IPS DF 4.7 (cell line): ENCODE results near the gene UBXN11.
"Not testable (repeated sequence)": the region's sequence is repeated elsewhere in the genome, so short reads cannot be mapped to it uniquely, and the experiment has no call there.

Experiments used
- DNase-seq: peaks from one replicate; pipeline ENCODE4 v3.0.0-alpha.2; 2013; ENCODE audit warnings: low spot score; ENCODE audit errors: extremely low read depth

Gene UBXN11

DNA sequence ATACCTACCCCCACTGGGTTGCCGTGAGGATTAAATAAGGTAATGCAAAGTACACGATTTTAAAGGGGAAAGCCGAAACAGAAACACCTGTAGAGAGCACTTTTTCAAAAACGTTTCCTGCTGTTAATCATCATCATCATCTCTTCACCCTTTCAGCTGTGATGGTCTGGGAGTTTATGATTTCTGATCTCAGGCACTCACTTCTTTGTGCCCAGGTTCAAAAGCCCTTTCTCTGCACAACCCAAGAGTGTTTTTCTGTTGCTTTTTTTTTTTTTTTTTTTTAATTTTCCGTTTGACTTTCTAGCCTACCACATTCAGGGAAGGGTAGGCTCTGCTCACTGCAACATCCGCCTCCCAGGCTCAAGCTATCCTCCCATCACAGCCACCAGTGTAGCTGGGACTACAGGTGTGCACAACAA lies 936 bp upstream of the UBXN11 start:
- DNase-seq = no peak

DNA sequence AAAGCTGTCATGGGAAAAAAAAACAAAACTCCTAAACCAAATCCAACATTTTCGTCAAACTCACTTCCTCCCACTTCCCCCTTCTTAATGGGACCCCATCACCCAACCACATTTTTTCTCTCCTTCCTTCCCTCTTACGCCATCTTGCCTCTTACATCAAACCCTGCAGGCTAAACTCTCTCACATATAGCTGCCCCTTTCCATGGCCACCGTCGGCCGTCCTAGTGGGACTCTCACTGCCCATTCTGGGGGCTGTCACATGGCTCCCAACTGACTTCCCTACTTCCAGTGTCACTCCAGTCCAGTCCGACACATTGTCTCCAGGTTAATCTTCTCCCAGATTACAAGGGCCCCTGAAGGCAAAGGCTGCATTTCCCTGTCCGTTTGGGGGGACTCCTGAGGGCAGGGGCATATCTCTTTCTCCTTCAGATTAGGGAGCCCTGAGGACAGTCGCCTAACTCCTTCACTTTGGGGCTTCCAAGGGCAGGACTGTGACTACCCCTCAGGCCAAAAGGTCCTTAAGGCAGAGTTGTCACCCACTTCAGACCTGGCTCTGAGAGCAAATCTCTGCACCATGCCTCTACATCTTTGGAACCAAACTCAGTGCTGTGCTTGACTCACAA lies 658 bp downstream of the UBXN11 start:
- no peak for DNase-seq

DNA sequence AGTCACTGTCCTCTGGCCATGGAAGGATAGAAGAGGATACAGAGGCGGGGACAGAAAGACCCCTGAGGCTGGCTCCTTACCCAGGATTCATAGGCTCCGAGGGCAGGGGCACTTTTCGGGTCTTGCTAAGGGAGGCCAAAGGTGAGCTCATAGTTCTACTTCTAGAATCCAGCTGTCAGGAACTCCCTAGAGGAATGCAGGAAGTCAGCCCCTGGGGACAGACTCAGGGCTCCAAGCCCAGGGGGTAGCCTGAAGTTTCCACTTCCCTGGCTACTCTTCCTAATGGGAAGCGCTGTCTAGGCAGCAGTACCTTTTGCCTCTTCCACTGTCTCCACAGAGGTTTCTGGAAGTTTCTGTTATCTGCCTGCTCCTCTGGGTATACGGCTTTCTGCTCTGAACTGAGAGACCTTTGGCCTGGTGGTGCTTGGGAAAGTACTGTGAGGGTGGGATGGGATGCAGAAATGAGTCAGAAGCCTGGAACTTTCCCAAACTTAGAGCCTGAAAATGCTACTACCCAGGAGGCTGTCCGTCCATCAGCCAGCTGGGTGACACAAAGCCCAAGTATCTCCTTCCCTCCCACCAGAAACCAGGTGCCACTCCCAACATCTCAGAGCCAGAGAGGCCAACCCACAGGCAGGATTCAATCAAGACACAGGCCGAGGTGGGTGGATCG lies 3.6 kb downstream of the UBXN11 start:
- no peak for DNase-seq

DNA sequence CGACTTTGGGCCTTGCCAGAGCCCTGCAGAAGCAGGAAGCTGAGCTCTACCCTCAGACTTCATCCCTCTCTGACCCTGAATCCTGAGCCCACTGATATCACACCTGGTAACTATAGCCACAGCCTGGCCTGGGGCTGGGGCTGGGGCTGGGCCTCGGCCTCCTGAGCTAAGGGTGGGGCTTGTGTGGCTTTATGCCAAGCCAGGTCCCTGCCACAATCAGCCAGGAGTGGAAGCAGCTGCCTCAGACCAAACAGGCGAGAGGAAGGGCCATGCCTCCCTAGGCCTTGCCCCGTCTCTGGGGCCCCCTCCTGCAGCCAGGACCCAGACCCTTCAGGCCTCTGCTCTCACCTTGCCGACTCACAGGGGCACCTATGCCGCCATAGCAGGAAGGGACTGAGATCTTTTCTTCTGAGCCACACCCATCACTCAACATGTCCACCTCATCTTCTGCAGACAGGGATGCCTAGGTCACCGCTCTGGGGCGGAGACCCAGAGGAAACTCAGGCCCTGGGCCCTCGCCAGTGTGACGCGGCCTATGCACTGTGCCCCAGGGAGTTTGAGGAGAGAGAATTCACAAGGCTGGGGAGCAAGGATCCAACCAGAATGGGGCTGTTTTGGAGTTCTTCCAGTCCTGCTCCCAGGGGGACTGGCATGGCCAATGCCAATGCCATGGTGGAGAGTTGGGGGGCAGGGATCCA lies 5.7 kb downstream of the UBXN11 start:
- no peak for DNase-seq

DNA sequence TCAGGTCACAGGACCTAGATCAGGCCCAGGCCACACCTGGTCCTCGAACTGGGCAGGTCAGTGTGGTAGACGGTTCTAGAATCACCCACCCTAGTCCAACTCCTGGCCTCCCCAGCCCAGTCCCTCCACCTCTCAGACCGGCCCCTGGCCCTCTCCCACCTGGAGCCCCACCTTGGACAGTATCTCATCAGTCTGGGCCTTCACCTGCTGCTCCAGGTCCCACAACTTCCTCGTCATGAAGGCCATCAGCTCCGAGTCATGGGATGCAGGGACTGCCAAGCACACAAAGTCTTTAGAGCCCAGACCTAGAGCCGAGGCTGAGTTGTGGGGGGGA lies 8.7 kb downstream of the UBXN11 start:
- DNase-seq = no peak

DNA sequence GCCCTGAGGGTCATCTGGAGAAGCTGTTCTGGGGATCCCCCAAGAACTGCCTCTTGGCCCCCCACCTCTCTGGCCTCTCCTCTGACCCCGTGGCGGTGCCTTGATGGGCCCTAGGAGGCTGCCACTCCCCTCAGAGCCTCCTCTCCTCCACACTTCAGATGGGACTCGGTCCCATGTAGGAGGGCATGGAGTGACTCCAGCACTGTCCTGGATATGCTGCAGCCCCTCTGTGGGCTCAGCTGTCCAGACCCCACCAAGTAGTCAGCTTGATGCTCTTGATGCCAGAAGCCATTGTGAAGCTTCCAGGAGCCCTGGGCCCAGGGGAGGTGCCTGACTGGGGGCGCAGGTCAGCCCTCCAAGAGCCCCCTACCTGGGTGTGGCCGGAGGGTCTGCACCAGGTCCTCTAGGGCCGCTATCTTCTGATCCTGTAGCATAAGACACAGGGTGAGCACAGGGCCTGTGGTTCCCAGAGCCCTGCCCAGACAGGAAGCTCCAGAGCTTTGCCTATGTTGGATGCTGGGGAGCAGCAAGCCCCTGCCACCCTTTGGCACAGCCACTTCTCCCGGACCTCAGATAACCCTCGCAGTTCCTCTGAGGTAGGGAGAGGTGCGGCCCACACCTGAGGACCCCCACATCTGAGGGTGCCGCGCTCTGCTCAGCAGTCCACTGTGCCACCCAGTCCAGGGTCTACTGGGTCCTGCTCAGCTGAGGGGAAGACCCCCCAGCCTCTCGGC lies 9.2 kb downstream of the UBXN11 start:
- DNase-seq = no peak

DNA sequence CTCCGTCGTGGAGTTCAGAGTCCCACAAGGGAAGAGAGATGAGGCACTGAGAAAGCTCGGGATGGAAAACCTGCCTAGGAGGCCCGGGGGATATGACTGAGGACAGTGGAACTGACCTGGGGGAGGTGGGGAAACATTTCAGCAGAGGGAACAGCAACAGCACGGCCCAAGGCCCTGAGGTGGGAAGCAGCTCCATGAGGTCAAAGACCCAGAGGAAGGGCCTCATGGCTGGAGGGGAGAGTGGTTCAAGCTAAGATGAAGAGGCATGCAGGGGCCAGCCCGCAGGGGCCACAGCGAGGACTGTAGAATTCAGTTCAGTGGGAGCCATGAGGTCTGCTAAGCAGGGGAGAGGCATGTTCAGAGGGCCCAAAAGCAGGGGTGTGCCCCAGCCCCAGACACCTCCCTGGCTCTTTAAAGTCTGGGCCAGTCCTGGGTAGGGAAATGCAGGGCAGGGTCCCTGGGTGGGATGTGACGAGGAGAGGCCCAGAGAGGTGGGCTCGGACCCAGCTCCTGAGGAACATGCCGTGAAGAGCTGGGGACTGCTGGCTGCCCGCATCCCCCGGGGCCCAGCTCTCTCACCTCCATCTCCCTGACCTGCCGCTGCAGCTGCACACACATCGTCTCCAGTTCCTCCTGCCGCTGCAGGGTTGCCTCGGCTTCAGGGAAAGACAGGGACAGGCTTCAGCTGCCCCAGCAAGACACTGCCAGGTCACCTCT lies 9.9 kb downstream of the UBXN11 start:
- no peak for DNase-seq

DNA sequence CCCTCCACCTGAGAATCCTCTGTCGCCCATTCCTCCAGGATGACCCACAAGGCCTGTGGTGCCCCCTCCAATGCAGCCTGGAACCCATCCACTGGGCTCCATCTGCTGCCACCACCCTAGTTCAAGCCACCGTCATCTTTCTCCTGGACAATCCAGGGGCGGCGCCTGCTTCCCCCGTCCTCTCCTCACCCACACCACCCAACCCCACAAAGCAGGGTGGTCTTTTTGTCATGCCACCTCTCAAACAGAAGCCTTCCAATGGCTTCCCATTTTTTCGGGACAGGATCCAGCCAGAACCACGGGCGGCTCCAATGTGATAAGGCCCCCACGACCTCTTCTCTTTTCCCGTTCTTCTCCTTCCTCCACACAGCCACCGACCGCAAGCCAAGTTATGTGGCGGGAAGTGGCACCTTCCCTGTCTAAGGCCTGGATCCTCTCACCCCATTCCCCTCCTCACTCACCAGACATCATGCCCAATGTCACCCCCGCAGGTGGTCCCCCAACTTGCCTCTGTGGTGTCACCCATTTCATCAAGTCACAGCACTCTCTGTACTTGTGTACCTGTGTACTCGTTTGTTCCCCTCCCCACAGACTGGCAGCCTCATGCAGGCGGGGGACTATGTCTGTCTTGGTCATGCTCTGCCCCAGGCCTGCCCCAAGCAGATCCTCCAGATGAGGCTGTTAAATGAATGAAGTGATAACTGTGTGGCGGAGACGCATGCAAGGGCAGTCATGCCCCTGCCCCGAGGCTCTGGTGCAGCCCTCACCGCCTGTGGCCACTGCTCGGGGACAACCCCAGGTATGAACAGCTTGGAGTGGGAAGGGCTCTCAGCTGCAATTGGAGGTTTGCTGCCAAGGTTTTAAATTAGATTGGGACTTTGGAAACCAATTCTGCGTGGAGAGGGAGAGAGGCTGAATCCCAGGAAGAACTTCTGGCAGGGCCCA lies 11.0 kb downstream of the UBXN11 start:
- no peak for DNase-seq

DNA sequence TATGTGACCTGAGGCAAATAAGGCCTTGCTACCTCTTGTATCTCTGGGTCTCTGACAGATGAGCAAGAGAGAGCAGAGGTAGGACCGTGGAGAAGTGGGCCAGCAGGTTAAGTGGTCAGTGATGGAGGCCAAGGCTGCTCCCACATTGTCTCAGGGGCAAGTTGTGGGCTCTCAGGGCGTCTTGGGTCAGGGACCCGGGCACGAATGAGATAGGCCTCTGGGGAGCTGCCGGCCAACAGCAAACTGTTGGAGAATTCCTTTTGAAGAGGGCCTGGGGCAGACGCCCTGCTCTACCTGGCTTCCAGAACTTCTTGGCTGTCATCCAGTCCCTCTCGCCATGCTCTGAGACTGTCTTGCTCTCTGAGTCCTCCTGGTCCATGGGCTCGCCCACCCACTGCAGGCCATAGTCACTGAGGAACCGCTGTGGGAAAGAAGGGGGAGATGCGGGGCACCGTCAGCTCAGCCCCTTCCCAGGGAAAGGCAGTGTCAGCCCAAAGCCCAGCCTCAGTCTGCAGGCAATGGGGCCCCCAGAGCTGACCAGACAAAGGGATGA lies 12.4 kb downstream of the UBXN11 start:
- DNase-seq = no peak

DNA sequence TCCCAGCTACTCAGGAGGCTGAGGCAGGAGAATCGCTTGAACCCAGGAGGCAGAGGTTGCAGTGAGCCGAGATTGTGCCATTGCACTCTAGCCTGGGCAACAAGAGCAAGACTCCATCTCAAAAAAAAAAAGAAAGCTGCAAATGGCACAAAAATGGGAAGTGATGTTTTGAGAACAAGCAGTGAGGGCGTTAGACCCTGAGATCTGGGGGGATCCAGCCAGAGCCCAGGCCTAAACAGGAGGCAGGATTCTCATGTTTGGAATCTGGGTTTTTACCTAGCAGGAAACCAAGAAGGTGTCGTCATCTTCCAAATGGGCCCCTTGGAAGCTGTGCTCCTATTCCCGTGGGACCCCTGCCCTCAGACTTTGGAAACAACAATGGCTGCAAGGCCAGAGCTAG lies 13.7 kb downstream of the UBXN11 start:
- not testable (repeated sequence) for DNase-seq

DNA sequence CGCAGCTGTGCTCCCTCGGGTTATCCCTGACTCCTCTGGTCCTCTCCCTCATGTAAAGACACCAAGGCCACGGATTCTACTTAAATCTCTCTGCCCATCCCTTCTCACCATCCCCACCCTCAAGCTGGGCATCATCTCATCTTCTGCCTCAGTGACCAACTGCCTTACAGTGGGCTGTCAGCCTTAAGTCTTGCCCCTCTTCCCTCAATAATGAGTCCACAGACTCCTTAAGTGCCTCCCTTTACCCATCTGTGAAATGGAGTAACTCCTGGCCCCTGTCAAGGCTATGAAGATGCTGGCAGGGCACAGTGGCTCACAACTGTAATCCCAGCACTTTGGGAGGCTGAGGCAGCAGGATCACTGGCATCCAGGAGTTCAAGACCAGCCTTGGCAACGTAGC lies 14.5 kb downstream of the UBXN11 start:
- DNase-seq = no peak

DNA sequence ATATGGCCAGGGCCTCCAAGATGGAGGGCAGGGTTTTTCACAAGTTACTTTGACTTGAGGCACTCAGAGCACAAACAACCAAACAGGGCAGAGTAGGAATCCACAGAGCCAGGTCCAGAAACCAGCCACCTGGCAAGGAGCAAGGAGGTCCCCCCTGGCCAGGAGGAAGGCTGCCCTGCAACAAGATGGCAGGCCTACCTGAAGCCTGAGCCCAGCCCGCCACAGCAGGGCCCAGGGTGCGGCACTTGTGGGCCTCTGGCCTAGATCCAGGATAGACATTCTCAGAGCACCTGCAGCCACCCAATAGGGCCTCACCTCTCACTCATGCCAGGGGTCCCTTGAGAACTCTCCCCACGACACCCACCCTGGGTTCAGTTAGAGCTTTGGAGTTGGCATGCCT lies 15.0 kb downstream of the UBXN11 start:
- no peak for DNase-seq

DNA sequence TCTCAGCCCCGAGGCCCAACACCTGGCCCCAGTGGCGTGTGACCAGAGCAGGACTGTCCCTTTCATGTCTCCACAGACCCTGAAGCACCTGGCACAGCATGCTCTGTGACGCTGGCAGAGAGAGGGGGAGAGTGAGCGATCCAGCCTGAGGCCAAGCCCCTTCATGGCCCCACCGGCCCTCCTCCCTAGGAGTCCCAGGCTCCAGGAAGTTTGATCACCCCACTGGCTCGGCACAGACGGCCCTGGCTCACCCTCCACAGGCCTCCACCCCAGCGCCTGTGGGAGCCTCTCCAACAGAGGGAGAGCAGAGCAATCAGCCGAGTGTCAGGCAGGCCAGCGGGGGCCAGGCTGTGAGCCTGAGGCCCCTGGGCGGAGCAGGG lies 15.6 kb downstream of the UBXN11 start:
- DNase-seq = no peak

DNA sequence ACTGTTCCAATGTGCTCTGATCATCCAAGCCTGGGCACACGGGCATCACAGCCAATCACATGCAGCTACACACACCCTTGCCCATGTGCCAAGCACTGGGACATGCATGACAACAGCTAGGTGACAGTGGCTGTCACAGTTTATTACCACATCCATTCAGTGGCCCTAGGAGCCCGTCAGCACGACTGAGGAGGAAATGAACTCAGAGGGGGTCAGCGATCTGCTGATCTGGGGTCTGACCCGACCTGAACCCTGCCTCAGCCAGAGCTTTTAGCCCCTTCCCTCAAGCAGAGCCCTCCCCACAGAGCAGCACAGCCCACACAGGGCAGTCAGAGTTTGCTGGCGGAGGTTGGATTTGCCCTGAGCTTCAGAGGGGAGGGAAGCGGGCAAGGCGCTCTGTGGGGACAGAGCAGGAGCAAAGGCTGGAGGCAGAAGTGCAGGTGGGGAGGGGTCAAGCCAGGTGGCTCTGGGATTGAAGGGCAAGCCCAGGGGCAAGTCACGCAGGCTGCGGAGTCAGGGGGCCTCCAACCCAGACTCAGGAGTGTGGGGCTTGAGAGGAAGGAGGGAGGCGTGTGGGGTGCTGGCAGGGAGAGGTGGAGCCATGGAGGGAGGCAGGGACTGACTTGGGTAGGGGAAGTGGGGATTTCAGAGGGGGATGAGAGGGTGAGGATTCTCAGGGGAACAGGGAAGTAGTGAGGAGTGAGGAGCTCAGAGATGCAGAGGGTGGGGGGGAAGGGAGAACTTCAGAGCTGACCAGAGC lies 16.1 kb downstream of the UBXN11 start:
- no peak for DNase-seq

DNA sequence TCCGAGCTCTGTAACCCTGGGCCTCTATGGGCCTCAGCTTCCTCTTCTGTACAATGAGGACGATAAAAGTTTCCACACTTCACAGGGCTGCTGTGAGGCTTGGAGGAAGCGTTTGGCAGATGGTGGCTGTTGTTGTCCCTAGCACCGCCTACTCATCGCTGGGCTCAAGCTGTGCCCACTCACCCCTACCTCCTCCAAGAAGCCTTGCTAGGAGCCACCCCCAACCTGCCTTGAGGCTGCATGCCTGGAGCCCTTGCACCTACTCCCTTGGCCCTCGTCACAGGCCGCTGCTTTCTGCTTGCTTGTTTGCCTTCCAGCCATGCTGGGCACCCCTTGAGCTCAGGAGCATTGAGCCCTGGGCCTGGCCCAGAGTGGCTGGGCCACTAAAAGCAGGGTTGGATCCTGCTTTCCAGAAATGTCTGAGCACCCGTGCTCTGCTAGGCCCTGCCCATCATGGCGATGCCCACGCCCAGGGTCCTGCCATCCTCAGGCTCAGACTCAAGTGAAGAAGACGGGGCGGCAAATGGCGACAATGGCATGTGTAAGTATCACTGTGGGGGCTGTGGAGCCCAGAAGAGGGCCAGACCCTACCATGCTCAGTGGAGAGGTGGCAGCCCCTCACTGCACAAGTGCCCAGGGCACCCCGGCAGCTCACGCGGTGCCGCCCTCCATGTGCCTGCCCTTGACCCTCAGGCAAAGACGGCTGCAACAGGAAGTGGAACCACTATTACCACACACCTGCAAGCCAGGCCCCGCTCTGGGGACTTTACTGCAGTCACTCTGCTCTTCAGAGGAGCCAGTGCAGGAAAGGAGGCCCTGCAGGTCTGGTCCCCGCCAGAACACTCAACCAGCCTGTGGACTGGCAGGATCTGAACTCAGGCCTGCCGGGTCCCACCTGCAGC lies 17.0 kb downstream of the UBXN11 start:
- DNase-seq = no peak

DNA sequence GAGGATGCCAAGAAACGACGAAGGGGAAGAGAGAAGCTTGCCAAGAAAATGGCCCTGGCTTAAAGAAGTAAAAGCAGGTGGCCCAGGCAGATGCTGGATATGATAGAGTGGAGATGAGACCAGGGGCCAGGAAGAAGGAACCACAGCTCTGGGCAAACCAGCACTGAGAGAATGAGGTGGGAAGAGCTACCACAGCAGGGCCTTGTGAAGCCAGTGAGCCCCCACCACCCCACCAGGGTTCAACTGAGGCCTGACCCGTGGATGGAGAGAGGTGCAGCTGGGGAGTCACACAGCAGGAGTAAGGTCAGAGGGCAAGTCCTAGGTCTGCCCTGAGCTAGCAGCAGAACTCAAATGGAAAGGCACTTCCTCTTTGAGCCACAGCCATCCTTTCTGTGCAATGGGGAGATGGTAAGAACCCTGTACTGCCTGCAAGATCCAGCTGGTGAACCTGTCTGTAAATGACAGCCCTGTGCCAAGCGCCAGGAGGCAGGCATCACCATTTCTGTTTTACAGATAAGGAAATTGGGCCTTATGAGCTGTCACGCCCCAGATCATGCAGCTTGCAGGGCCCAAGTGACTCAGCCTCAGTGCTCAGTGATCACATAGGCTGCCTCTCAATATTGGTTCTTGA lies 18.0 kb downstream of the UBXN11 start:
- no peak for DNase-seq

DNA sequence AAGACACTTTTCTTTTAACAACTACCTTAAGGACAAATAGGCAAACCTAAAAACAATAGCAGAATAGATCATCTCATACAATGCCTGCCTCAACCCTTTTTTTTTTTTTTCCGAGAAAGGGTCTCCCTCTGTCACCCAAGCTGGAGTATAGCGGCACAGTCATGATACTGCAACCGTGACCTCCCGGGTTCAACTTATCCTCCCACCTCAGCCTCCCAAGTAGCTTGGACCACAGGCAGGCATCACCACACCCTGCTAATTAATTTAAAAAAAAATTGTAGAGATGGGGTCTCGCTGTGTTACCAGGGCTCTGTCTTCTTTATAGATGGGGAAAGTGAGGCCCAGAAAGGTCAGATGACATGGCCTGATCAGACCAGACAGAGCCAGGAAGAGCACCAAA lies 18.6 kb downstream of the UBXN11 start:
- no peak for DNase-seq
